GM23338 (cell line): ENCODE results near the gene NFAT5. TPM values are rescaled to one million over a fixed set of nuclear protein-coding genes. Genes with fewer than 3 reads are reported as not detected.

Experiments used
- ATAC-seq: fragments of 200-7000 bp; cut with Tn5 transposase; 3 replicates; pipeline ENCODE4 v1.9.1; 2020
- DNase-seq: peaks from one replicate; pipeline ENCODE4 v3.0.0-alpha.2; 2015; ENCODE audit warnings: low spot score
- H2AFZ ChIP-seq: fragments of 200-600 bp; sonication (generic); 2 replicates; pipeline ENCODE4 v1.8.0; 2016; ENCODE audit warnings: antibody characterized with exemption, mild to moderate bottlenecking, moderate library complexity
- H3F3A ChIP-seq: fragments of 200-600 bp; sonication (generic); replicated peaks from 2 replicates; pipeline ENCODE4 v1.8.0; 2017; ENCODE audit warnings: antibody characterized with exemption, mixed run types, low read depth
- H3K27ac ChIP-seq: fragments of 200-600 bp; sonication (generic); 2 replicates; pipeline ENCODE4 v1.6.1; 2016; ENCODE audit warnings: low read depth
- H3K27me3 ChIP-seq: fragments of 200-600 bp; sonication (generic); 2 replicates; pipeline ENCODE4 v1.8.0; 2016; ENCODE audit warnings: mild to moderate bottlenecking, mixed run types, moderate library complexity; ENCODE audit not compliant: insufficient read depth
- H3K36me3 ChIP-seq: fragments of 200-600 bp; sonication (generic); 2 replicates; pipeline ENCODE4 v1.8.0; 2016; ENCODE audit warnings: mild to moderate bottlenecking; ENCODE audit not compliant: insufficient read depth
- H3K4me1 ChIP-seq: fragments of 200-600 bp; sonication (generic); 2 replicates; pipeline ENCODE4 v1.8.0; 2016; ENCODE audit warnings: mild to moderate bottlenecking, moderate library complexity; ENCODE audit not compliant: insufficient read depth
- H3K4me2 ChIP-seq: fragments of 200-600 bp; sonication (generic); 2 replicates; pipeline ENCODE4 v1.7.1; 2017; ENCODE audit warnings: mixed run types
- H3K4me3 ChIP-seq: fragments of 200-600 bp; sonication (generic); 2 replicates; pipeline ENCODE4 v1.6.1; 2016; ENCODE audit warnings: mixed run types
- H3K79me2 ChIP-seq: fragments of 200-600 bp; sonication (generic); replicated peaks from 2 replicates; pipeline ENCODE4 v1.8.0; 2017; ENCODE audit warnings: mild to moderate bottlenecking; ENCODE audit not compliant: insufficient read depth
- H3K9me2 ChIP-seq: fragments of 200-600 bp; sonication (generic); 2 replicates; pipeline ENCODE4 v1.8.0; 2017; ENCODE audit not compliant: insufficient read depth
- H4K20me1 ChIP-seq: fragments of 200-600 bp; sonication (generic); replicated peaks from 2 replicates; pipeline ENCODE4 v1.8.0; 2017; ENCODE audit warnings: mild to moderate bottlenecking; ENCODE audit not compliant: insufficient read depth
- H3K27ac Mint-ChIP-seq: 2 replicates; pipeline ENCODE4 v1.8.0; 2020; ENCODE audit warnings: inconsistent platforms, mild to moderate bottlenecking, moderate library complexity, mixed read lengths
- H3K27me3 Mint-ChIP-seq: 3 replicates; pipeline ENCODE4 v1.8.0; 2022; ENCODE audit warnings: low read depth, mild to moderate bottlenecking, moderate library complexity, mixed read lengths, inconsistent platforms; ENCODE audit not compliant: insufficient read depth, poor library complexity
- H3K36me3 Mint-ChIP-seq: 3 replicates; pipeline ENCODE4 v1.8.0; 2021; ENCODE audit warnings: low read depth, mild to moderate bottlenecking, inconsistent platforms, moderate library complexity, mixed read lengths
- H3K4me1 Mint-ChIP-seq: 3 replicates; pipeline ENCODE4 v1.8.0; 2020; ENCODE audit warnings: mild to moderate bottlenecking, inconsistent platforms, mixed read lengths
- H3K4me3 Mint-ChIP-seq: 3 replicates; pipeline ENCODE4 v1.8.0; 2021; ENCODE audit warnings: moderate library complexity, mild to moderate bottlenecking, inconsistent platforms, mixed read lengths
- H3K9me3 Mint-ChIP-seq: 3 replicates; pipeline ENCODE4 v1.8.0; 2020; ENCODE audit warnings: moderate library complexity, mild to moderate bottlenecking, inconsistent platforms, mixed read lengths
- CREB1 ChIP-seq: fragments of 250-450 bp; sonication (Bioruptor Pico); IDR thresholded peaks from 2 replicates; pipeline ENCODE4 v1.5.0; 2020; ENCODE audit warnings: low read depth, mild to moderate bottlenecking, moderate library complexity
- EZH2 ChIP-seq: fragments of 200-600 bp; sonication (generic); IDR thresholded peaks from one replicate; pipeline ENCODE4 v1.8.0; 2017; ENCODE audit warnings: antibody characterized with exemption, mild to moderate bottlenecking, low read depth; ENCODE audit not compliant: unreplicated experiment
- EZH2phosphoT487 ChIP-seq: fragments of 200-600 bp; sonication (generic); IDR thresholded peaks from one replicate; pipeline ENCODE4 v1.8.1; 2018; ENCODE audit warnings: antibody characterized with exemption; ENCODE audit not compliant: unreplicated experiment
- JUNB ChIP-seq: IDR thresholded peaks from one replicate; pipeline ENCODE4 v1.6.1; 2016; ENCODE audit warnings: antibody characterized with exemption; ENCODE audit not compliant: unreplicated experiment
- NANOG ChIP-seq: IDR thresholded peaks from 2 replicates; pipeline ENCODE4 v1.6.1; 2016; ENCODE audit warnings: antibody characterized with exemption, borderline replicate concordance
- POLR2AphosphoS5 ChIP-seq: IDR thresholded peaks from 2 replicates; pipeline ENCODE4 v1.6.1; 2016; ENCODE audit warnings: antibody characterized with exemption, low read depth
- STAT1 ChIP-seq: IDR thresholded peaks from one replicate; pipeline ENCODE4 v1.6.1; 2016; ENCODE audit warnings: antibody characterized with exemption; ENCODE audit not compliant: unreplicated experiment
- ZNF114 ChIP-seq: fragments of 250-450 bp; sonication (Bioruptor Pico); IDR thresholded peaks from 2 replicates; pipeline ENCODE4 v1.5.0; 2020; ENCODE audit warnings: mild to moderate bottlenecking, moderate library complexity
- ZNF331 ChIP-seq: fragments of 250-450 bp; sonication (Bioruptor Pico); IDR thresholded peaks from 2 replicates; pipeline ENCODE4 v1.5.0; 2020; ENCODE audit warnings: low read depth, mild to moderate bottlenecking, moderate library complexity
- polyA plus RNA-seq: library from polyadenylated mRNA; unstranded; fragments of >200 nt; fragmentation: Nextera tagmentation; extraction: Ambion mirVana; gene quantifications from 2 replicates; pipeline ENCODE4 v1.2.1, GENCODE V29; 2016
- total RNA-seq: library from RNA; depleted of rRNA; stranded (reverse); fragments of >200 nt; shearing (Covaris generic); gene quantifications from 2 replicates; pipeline ENCODE4 v1.2.3, GENCODE V29; 2014
- TF ChIP-seq, protein P1 (sequence below): IDR thresholded peaks from one replicate; pipeline ENCODE4 v1.6.1; 2018; ENCODE audit warnings: antibody characterized with exemption; ENCODE audit not compliant: unreplicated experiment
- TF ChIP-seq, protein P2 (sequence below): IDR thresholded peaks from 2 replicates; pipeline ENCODE4 v1.6.1; 2016; ENCODE audit warnings: antibody characterized with exemption
- TF ChIP-seq, protein P3 (sequence below): fragments of 250-450 bp; sonication (Bioruptor Pico); IDR thresholded peaks from 2 replicates; pipeline ENCODE4 v1.5.0; 2020; ENCODE audit warnings: mild to moderate bottlenecking, moderate library complexity
- TF ChIP-seq, protein P4 (sequence below), 2 experiments: fragments of 200-600 bp in 1 of 2; sonication (generic) in 1 of 2; conservative IDR thresholded peaks; 2 replicates each; pipeline versions ENCODE4 v1.5.1 to v1.6.1; 2016 to 2017; ENCODE audit warnings: antibody characterized with exemption in 2 of 2, low read depth in 2 of 2, mild to moderate bottlenecking in 2 of 2, moderate library complexity in 1 of 2

Gene NFAT5
- total and polyA plus RNA-seq, 2 experiments from 2014 or later: 10.6 to 27.0 TPM

GRCh38 chr16:69626256-69626655 lies 60.5 kb downstream of the NFAT5 start:
- no peak for DNase-seq
- no peak overlapping the region for H2AFZ ChIP-seq
- Mint-ChIP-seq H3K36me3 (peaks cover 8% of the 10 kb centered on the region; the same call in 2 of the 3 replicates), H3K27me3 (peaks cover 2% of the 10 kb centered on the region), H3K4me1 (no peaks in the 10 kb centered on the region), H3K9me3 (no peaks in the 10 kb centered on the region), H3K4me3 (no peak overlapping the region), H3K27ac (no peak overlapping the region)
- no peak for ATAC-seq
- H3K79me2 ChIP-seq: peaks cover 13% of the 10 kb centered on the region
- H3K36me3 ChIP-seq: peaks cover 5% of the 10 kb centered on the region; the same call in 1 of the 2 replicates
- H3K27me3 ChIP-seq: no peaks in the 10 kb centered on the region
- no peaks in the 10 kb centered on the region for H3K9me2 ChIP-seq
- H3F3A ChIP-seq: no peaks in the 10 kb centered on the region
- no peak overlapping the region for H3K4me2 ChIP-seq
- H4K20me1 ChIP-seq: no peaks in the 10 kb centered on the region; the same call in 1 of the 2 replicates
- no peak overlapping the region for H3K4me3 ChIP-seq
- TF ChIP-seq JUNB: no peak
- TF ChIP-seq ZNF114: no peak
- no peak for TF ChIP-seq EZH2phosphoT487
- TF ChIP-seq EZH2: no peak
- TF ChIP-seq STAT1: no peak
- TF ChIP-seq NANOG: no peak
- TF ChIP-seq, protein P1, sequence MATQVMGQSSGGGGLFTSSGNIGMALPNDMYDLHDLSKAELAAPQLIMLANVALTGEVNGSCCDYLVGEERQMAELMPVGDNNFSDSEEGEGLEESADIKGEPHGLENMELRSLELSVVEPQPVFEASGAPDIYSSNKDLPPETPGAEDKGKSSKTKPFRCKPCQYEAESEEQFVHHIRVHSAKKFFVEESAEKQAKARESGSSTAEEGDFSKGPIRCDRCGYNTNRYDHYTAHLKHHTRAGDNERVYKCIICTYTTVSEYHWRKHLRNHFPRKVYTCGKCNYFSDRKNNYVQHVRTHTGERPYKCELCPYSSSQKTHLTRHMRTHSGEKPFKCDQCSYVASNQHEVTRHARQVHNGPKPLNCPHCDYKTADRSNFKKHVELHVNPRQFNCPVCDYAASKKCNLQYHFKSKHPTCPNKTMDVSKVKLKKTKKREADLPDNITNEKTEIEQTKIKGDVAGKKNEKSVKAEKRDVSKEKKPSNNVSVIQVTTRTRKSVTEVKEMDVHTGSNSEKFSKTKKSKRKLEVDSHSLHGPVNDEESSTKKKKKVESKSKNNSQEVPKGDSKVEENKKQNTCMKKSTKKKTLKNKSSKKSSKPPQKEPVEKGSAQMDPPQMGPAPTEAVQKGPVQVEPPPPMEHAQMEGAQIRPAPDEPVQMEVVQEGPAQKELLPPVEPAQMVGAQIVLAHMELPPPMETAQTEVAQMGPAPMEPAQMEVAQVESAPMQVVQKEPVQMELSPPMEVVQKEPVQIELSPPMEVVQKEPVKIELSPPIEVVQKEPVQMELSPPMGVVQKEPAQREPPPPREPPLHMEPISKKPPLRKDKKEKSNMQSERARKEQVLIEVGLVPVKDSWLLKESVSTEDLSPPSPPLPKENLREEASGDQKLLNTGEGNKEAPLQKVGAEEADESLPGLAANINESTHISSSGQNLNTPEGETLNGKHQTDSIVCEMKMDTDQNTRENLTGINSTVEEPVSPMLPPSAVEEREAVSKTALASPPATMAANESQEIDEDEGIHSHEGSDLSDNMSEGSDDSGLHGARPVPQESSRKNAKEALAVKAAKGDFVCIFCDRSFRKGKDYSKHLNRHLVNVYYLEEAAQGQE: no peak
- TF ChIP-seq CREB1 (CRISPR knock-in tag): no peak
- TF ChIP-seq, protein P2, sequence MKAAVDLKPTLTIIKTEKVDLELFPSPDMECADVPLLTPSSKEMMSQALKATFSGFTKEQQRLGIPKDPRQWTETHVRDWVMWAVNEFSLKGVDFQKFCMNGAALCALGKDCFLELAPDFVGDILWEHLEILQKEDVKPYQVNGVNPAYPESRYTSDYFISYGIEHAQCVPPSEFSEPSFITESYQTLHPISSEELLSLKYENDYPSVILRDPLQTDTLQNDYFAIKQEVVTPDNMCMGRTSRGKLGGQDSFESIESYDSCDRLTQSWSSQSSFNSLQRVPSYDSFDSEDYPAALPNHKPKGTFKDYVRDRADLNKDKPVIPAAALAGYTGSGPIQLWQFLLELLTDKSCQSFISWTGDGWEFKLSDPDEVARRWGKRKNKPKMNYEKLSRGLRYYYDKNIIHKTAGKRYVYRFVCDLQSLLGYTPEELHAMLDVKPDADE: no peak
- no peak for TF ChIP-seq POLR2AphosphoS5
- no peak for TF ChIP-seq ZNF331 (CRISPR knock-in tag)
- TF ChIP-seq, protein P3, sequence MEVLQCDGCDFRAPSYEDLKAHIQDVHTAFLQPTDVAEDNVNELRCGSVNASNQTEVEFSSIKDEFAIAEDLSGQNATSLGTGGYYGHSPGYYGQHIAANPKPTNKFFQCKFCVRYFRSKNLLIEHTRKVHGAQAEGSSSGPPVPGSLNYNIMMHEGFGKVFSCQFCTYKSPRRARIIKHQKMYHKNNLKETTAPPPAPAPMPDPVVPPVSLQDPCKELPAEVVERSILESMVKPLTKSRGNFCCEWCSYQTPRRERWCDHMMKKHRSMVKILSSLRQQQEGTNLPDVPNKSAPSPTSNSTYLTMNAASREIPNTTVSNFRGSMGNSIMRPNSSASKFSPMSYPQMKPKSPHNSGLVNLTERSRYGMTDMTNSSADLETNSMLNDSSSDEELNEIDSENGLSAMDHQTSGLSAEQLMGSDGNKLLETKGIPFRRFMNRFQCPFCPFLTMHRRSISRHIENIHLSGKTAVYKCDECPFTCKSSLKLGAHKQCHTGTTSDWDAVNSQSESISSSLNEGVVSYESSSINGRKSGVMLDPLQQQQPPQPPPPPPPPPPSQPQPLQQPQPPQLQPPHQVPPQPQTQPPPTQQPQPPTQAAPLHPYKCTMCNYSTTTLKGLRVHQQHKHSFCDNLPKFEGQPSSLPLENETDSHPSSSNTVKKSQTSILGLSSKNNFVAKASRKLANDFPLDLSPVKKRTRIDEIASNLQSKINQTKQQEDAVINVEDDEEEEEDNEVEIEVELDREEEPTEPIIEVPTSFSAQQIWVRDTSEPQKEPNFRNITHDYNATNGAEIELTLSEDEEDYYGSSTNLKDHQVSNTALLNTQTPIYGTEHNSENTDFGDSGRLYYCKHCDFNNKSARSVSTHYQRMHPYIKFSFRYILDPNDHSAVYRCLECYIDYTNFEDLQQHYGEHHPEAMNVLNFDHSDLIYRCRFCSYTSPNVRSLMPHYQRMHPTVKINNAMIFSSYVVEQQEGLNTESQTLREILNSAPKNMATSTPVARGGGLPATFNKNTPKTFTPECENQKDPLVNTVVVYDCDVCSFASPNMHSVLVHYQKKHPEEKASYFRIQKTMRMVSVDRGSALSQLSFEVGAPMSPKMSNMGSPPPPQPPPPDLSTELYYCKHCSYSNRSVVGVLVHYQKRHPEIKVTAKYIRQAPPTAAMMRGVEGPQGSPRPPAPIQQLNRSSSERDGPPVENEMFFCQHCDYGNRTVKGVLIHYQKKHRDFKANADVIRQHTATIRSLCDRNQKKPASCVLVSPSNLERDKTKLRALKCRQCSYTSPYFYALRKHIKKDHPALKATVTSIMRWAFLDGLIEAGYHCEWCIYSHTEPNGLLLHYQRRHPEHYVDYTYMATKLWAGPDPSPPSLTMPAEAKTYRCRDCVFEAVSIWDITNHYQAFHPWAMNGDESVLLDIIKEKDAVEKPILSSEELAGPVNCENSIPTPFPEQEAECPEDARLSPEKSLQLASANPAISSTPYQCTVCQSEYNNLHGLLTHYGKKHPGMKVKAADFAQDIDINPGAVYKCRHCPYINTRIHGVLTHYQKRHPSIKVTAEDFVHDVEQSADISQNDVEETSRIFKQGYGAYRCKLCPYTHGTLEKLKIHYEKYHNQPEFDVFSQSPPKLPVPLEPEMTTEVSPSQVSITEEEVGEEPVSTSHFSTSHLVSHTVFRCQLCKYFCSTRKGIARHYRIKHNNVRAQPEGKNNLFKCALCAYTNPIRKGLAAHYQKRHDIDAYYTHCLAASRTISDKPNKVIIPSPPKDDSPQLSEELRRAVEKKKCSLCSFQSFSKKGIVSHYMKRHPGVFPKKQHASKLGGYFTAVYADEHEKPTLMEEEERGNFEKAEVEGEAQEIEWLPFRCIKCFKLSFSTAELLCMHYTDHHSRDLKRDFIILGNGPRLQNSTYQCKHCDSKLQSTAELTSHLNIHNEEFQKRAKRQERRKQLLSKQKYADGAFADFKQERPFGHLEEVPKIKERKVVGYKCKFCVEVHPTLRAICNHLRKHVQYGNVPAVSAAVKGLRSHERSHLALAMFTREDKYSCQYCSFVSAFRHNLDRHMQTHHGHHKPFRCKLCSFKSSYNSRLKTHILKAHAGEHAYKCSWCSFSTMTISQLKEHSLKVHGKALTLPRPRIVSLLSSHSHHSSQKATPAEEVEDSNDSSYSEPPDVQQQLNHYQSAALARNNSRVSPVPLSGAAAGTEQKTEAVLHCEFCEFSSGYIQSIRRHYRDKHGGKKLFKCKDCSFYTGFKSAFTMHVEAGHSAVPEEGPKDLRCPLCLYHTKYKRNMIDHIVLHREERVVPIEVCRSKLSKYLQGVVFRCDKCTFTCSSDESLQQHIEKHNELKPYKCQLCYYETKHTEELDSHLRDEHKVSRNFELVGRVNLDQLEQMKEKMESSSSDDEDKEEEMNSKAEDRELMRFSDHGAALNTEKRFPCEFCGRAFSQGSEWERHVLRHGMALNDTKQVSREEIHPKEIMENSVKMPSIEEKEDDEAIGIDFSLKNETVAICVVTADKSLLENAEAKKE (CRISPR knock-in tag): no peak
- TF ChIP-seq, protein P4, sequence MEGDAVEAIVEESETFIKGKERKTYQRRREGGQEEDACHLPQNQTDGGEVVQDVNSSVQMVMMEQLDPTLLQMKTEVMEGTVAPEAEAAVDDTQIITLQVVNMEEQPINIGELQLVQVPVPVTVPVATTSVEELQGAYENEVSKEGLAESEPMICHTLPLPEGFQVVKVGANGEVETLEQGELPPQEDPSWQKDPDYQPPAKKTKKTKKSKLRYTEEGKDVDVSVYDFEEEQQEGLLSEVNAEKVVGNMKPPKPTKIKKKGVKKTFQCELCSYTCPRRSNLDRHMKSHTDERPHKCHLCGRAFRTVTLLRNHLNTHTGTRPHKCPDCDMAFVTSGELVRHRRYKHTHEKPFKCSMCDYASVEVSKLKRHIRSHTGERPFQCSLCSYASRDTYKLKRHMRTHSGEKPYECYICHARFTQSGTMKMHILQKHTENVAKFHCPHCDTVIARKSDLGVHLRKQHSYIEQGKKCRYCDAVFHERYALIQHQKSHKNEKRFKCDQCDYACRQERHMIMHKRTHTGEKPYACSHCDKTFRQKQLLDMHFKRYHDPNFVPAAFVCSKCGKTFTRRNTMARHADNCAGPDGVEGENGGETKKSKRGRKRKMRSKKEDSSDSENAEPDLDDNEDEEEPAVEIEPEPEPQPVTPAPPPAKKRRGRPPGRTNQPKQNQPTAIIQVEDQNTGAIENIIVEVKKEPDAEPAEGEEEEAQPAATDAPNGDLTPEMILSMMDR (conservative IDR thresholded peaks at IDR 0.05; ENCODE audit: low read depth in 2 of 2): no peak
- H3K4me1 ChIP-seq: no peaks in the 10 kb centered on the region
- H3K27ac ChIP-seq: peak overlapping the region; percentile 70; the same call in 1 of the 2 replicates
